GM21367 (cell line): Measurements from ENCODE around the gene GGA2.
"Not testable (repeated sequence)": the region's sequence is repeated elsewhere in the genome, so short reads cannot be mapped to it uniquely, and the experiment has no call there.

Experiments
- ATAC-seq: cut with Tn5 transposase; IDR thresholded peaks from one replicate; pipeline ENCODE4 v1.9.1; 2021; ENCODE audit not compliant: unreplicated experiment

The GGA2 gene

DNA sequence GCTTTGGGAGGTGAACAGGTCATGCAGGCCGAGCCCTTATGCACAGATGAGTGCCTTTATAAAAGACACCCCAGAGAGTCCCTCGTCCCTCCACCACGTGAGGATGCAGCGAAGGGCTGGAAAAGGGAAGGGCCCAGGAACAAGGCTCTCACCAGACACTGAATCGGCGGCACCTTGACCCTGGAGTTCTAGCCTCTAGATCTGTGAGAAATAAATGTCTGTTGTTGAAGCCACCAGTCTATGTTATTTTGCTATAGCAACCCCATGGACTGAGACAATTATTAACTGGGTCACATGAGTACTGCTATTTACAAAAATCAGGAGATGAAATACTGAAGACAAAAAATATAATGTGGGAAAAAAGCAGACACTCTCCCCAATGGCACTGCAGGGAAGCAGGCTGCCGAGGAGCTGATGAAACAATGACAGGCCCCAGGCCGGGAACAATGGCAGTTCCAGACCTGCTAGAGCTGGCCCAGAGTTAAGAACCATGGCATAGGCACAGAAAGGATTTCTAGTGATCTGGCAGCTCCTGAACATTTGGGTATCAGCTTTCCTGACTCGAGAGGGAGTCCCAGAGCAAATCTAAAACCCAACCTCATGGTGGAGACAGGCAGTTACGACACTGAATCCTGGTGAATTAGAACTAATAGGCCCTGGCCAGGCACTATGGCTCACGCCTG lies 17.8 kb upstream of the GGA2 start:
- ATAC-seq: no peak

DNA sequence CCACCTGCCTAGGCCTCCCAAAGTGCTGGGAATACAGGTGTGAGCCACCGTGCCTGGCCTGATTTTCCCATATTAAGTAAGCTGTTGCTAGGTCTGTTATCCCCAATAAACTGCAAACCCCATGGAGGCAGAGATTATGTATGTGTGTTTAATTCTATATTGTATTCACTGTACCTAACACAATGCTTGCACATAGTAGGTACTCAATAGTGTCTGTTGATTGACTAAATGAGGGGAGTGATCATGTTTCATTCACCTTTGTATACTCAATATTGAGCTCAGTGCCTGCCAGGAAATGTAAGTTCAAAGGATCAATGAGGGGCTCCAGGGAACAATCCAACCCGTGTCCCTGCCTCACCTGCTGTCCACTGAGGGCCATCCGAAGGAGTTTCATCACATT lies 14.6 kb upstream of the GGA2 start:
- ATAC-seq: no peak

DNA sequence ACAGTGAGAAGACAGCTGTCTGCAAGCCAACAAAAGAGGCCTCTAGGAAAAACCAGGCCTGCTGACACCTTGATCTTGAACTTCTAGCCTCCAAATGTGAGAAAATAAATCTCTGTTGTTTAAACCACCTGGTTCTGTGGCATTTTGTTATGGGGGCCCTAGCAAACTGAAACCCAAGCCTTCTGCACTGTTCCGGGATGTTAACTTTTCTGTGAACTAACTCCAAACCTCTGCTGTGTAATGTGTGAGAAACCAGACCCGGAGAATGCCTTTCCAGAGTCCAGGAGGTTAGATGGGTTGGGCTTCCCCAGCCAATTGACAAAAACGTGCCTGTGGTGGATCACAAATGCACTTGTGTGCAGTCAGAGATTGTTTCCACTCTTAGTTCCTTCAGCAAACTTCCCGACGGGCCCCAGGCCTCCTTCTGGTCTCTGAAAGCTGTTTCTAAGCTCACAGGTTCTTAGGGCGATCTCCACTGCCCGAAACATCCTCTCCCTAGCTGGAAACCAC lies 13.6 kb upstream of the GGA2 start:
- no peak for ATAC-seq

DNA sequence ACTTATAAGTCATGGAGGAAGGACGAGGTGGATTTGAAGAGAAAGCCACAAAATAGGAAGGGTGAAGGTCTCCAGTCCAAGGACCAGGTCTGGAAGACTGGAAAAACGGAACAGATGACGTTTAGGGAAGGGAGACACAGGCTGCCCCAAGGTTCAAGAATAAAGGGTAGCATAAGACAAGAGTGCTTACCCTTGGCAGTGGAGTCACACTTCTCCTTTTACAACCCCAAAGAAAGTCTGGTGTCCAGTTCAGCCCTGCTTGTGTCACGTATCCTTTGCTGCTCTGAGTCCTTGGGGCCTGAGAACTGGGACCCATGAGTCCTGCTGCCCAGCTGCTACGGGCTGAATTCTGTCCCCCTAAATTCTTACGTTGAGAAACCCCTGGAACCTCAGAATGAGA lies 13.0 kb upstream of the GGA2 start:
- no peak for ATAC-seq

DNA sequence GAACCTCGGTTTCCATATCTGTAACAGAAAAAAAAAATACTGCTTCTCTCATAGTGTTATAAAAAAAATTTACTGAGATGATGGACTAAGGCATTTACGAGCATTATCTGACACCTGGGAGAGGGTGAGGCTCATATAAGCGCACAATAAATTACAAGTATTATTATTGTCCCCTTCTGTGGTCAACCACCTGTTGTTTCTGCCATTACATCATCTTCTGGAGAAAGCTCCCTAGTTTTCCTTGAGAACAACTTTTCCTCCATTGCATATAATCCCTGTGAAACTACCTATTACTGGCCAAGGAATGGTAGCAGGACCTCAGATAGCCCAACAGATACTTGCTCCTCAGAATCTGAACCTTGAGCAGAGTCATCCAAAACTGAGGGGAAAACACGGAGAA lies 11.7 kb upstream of the GGA2 start:
- ATAC-seq: no peak

DNA sequence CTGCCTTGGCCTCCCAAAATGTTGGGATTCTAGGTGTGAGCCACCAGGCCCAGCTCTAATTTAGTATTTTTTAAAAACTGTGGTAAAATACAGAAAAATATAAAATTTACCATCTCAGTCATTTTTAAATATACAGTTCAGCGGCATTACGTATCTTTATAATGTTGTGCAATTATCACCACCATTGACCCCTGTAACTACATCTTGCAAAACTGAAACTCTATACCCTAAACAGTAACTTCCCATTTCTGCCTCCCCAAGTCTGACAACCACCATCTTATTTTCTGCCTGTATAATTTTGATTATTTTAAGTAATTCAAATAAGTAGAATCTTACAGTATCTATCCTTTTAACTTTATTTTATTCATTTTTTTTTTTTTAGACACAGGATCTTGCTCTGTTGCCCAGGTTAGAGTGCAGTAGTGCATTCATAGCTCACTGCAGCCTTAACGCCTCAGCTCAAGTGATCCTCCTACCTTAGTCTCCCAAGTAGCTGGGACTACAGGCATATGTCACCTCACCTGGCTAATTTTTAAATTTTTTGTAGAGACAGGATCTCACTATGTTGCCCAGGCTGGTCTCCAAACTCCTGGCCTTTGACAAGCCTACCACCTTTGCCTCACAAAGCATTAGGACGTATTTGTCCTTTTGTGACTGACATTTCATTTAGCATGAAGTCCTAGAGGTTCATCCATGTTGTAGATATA lies 10.9 kb upstream of the GGA2 start:
- ATAC-seq: no peak

DNA sequence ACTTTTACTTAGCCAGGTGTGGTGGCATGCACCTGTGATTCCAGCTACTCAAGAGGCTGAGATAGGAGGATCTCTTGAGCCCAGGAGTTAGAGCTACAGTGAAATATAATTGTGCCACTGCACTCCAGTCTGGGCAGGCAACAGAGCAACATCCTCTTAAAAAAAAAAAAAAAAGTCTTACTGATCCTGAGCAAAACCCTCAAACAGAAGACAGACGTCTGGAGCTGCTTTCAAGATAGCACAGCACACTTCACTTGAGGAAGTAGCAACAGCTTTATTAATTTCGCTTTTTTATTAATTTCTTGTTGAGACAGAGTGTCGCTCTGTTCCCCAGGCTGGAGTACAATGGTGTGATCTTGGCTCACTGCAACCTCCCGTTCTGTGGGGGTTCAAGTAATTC lies 10.2 kb upstream of the GGA2 start:
- ATAC-seq: no peak

DNA sequence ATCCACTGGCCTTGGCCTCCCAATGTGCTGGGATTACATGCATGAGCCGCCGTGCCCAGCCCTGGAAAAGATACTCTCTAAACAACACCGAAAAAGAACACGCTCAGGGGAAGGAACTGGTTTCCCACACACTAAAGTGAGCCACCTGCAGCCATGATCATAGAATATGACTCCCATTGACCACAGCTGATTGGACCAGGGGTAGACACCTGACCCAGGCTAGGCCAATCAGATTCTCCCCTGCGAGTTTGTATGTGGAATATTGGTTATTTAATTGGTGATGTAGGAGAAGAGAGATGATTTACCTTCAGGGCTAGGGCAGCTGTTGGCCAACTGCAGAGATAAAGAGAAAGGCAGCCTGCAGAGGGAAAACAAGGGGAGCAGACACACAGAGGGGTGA lies 9.0 kb upstream of the GGA2 start:
- ATAC-seq: no peak

DNA sequence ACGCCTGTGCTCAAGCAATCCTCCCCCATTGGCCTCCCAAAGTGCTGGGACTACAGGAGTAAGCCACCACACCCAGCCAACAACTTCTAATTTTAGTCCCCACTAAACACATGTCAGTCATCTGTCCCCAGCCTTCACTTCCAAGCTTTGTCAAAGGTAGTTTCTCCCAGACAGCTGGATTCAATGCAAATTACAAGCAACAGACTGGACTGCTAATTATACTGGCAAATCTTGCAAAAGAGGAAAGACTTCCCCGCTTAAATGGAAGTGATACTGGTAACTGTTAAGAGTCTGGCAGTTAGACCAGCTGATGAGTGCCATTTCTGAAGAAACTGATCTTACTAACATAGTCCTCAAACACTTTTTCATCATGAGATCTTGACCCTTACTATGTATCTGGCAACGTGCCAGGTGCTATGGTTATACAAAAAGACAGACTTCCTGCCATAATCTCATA lies 8.2 kb upstream of the GGA2 start:
- peak; percentile 61 for ATAC-seq

DNA sequence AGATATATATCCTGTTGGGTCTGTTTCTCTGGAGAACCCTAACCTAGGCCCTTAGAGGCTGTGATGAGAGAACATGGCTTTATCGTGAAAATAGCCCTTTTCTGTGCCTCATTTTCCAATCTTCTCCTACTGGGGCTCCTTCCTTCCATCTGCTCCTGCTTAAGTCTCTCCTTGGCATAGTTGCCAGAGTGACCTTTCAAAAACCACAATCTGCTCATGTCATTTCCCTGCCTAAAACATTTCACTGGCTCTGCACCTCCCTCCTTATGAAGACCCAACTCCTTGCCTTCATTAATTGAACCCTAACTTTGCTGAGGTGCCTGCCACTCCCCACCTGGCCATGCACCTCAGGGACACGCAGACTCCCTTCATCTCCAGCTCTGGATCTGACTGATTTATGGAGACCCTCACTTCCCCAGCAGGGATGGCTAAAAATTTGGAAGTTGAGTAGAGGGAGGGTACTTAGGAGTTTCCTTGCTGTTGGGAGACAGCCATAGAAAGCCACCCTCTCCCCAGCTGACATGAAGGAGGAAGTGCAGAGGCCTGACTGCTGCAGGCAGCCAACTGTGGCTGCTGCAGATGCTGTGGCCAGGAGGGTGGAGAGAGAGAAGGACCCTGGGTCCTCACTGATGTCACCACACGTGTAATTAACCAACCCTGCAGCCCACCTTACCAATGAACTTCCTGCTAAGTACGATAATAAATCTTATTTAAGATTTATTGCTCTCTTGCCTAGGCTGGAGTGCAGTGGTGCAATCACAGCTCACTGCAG lies 6.3 kb upstream of the GGA2 start:
- no peak for ATAC-seq

DNA sequence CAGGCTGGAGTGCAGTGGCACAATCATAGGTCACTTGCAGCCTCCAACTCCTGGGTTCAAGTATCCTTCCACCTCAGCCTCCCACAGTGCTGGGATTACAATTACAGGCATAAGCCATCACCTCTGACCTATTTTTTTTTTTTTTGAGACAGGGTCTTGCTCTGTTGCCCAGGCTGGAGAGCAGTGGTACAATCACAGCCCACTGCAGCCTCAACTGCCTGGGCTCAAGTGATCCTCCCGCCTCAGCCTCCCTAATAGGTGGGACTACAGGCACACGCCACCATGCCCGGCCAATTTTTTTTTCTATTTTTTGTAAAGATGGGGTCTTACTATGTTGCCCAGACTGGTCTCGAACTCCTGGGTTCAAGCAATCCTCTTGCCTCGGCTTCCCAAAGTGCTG lies 5.6 kb upstream of the GGA2 start:
- ATAC-seq: no peak

DNA sequence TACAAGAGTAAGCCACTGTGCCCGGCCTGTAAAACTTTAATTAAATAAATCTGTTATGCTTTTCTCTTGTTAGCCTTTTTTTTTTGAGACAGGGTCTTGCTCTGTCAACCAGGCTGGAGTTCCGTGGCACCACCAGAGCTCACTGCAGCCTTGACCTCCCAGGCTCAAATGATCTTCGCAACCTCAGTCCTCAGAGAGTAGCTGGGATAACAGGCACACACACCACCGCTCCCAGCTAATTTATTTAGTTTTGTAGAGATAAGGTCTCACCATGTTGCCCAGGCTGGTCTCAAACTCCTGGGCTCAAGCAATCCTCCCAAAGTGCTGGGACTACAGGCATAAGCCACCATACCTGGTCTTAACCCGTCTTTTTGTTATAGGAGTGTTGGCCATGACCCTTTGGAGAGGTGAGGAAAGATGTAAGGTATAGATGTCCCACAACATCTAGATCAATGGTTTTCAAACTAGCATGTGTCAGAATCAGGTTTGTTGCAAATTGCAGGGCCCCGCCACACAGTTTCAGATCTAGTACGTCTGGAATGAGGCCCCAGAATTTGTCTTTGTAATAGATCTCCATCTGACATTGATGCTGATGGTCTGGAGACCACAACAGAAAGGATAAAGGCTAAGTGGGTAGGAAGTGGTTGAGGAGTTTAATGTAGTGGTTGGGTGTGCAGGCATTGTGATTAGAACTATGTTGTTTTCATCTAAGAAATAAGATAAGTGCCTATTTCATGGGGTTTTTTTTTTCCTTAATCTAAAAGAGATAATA lies 4.3 kb upstream of the GGA2 start:
- ATAC-seq: no peak

DNA sequence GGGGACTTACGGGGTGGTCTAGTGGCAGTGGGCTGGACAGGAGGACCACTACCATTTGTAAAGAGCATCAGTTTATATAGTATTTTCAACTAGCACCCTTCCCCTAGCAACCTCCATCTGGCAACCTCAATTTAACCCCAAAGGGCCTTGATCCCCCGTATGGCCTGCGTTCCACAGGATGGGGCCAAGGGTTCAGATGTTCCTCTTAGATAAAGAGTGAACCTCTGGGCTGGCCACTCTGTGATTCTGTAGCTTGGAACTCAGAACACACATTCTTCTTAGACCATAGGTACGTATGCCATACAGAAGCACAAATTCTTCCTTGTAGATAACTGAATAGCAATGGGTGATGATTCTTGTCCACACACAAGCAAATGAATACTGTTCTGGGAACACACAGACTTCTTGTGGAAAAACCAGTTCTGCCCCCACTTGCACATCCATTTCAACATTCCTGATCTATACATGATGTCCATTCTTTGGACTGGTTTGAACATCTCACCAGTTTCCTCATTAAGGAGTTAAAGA lies 1.9 kb upstream of the GGA2 start:
- no peak for ATAC-seq

DNA sequence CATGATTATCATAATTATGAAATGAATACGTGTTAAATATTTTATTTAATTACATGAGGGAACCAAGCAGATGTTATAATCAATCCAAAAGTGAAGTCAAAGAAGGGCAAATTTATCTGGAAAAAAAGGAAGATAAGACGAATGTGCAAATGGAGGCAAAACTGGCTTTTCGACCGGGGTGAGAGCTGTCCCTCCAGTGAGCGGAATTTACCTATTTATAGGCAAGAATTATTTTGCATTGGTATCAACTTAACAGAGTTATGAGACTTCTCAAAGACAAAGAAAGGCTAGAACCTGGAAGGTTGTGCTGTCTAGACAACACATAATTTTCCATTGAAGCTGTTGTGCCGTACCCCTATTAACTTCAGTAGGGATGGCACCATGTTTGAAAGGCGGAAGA lies 1.4 kb upstream of the GGA2 start:
- ATAC-seq: no peak

DNA sequence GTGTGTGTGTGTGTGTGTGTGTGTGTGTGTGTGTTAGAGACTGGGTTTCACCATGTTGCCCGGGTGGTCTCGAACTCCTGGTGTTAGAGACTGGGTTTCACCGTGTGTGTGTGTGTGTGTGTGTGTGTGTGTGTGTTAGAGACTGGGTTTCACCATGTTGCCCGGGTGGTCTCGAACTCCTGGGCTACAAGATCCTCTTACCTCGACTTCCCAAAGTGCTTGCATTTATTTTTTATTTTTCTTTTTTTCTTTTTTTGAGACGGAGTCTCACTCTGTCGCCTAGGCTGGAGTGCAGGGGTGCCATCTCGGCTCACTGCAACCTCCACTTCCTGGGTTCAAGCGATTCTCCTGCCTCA lies 599 bp upstream of the GGA2 start:
- not testable (repeated sequence) for ATAC-seq

DNA sequence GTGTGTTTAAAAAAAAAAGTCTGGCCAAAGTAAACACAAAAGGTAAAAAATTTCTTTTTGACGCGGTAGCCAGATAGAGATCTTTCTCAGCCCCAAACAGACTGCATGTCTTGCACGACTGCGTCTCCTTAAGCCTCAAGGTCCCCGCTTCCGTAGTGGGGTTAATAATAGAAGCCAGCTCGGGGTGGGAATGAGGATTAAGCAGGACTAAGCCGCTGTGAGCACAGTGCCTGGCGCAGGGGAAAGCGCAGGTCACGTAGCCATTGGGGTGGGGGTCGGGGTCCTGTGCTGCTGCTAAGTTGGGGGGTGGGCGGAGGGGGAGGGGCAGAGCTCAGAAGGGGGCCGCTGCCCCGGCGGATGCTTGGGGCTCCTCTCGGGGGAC lies 521 bp downstream of the GGA2 start:
- no peak for ATAC-seq

DNA sequence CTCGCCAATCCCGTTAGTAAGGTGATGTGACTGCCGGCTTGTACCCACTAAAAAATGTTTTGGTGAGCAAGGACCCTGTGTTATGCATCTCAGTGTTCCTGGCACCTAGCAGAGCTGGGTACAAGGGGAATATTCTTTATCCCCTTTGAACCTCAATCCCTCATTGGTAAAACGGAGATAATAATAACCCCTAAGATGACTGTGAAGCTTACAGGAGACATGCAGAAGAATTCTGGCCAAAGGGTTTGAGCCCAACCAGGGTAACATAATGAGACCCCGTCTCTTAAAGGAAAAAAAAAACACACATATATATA lies 896 bp downstream of the GGA2 start:
- no peak for ATAC-seq

DNA sequence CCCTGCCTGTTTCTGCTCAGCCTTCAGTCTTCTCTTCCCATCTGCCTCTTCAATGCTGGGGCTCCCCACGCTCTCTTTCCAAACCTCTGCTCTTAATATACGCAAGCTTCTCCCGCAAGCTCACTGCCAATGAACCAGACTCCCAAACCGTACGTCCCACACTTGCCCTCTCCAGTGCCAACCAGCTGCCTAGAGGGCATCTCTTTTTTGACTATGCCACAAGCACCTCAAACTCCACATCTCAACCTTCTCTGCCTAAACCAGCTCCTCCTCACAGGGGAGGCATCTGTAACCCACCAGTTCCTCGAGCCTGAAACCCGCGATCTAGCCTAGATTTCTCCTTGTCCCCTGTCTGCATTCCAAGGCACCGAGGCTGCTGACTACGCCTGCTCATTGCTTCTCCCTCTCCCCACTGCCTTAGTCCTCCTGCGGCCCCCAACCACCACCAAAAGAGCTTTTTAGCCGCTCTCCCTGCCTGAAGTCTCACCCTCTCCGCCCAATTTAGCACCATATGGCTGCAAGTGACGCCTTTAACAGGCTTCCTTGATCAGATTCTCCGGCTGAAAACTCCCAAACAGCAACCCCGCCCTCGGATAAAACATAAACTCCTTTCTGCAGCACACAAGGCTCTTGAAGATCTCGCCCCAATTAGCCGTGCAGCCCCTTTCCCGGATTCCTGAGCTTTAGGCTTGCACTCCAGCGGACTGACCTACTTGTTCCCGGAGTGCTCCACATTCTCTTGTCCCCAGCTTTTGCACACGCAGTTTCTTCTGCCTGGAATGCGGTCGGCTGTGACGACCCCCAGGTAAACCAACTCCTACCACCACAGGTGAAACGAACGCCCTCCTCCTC lies 1.5 kb downstream of the GGA2 start:
- ATAC-seq: no peak

DNA sequence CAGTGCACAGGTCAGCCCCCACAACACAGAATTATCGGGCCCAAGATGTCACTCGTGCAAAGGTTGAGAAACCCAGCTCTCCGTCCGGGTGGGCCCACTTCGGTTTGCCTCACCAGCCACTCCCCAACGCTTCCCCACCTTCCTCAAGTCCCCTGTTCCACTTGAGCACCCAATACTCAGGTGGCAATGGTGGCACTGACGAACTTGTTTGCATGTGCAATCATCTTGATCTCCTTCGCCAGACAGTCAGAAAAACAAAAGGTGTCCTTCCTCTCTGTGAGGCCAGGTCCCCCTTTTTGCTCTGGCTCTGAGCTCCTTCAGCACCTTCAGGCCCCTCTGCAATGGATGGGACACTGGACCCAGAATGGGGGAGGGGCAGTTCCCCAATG lies 3.7 kb downstream of the GGA2 start:
- ATAC-seq: no peak
